Anterior cingulate cortex (tissue), 58 donors: ENCODE data around the gene MARS1.
"Not testable (repeated sequence)": the region's sequence is repeated elsewhere in the genome, so short reads cannot be mapped to it uniquely, and the experiment has no call there.

Source experiments
- DNase-seq, 58 donors: peaks; one replicate each; lab custom pipeline; 2025; lab: John Stamatoyannopoulos, UW

Gene MARS1

DNA sequence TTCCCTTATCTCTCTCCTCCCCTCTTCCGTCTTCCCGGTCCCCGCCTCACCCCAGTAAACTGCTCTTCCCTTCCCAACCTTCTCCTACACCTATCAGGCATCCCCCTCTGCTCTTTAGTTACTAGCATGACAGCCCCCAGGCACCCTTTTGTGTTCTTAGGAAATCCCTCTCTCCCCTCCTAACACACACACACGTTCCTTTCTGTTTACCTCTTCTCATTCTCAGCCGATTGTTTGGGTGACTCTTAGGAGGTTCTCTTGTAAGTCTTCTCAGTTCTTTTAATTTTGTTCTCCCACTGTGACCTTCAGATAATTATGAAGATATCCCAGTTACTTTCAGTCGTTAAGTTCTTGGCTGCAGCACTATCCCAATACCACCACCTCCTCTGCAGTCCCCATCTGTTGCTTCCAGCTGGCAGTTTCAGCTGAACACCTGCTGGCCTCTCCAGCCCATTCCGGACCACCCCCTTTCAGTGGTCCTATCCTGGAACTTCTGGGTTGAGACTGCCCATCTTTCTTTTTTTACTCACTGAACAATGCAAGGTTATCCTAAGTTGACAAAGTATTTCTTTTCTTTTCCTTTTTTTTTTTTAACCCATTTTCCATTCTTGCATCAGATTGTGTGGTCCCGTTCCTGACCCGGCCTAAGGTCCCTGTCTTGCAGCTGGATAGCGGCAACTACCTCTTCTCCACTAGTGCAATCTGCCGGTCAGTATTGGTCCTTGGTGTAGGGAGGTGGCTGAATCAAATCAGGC is 711 bp downstream of the MARS1 start:
- no peak for DNase-seq

DNA sequence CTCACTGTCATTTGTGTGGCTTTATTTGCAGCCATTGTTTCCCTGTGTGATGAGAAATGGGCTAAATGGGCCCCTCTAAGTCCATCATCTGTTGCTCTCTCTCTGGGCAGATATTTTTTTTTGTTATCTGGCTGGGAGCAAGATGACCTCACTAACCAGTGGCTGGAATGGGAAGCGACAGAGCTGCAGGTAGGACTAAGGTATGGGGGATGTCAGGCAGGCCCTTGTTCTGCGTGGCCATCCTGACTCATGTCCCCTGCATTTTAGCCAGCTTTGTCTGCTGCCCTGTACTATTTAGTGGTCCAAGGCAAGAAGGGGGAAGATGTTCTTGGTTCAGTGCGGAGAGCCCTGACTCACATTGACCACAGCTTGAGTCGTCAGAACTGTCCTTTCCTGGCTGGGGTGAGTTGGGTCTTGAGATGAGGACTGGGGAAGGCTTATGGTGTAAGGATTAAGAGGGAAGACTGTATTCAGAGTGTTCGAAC is 1.3 kb downstream of the MARS1 start:
- DNase-seq, result no peak

DNA sequence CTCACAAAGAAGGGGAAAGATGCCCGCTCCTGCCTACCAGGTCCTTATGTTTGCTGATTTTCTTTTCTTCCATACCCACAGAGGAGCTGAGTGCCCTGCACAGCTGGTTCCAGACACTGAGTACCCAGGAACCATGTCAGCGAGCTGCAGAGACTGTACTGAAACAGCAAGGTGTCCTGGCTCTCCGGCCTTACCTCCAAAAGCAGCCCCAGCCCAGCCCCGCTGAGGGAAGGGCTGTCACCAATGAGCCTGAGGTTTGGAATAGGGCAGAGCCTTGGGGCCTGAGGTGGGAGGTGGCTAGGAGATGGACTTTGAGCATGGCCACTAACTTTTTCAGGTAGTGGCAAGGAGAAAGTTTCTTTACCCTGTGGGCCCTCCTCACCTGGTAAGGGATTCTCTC is 2.3 kb downstream of the MARS1 start:
- no peak for DNase-seq

DNA sequence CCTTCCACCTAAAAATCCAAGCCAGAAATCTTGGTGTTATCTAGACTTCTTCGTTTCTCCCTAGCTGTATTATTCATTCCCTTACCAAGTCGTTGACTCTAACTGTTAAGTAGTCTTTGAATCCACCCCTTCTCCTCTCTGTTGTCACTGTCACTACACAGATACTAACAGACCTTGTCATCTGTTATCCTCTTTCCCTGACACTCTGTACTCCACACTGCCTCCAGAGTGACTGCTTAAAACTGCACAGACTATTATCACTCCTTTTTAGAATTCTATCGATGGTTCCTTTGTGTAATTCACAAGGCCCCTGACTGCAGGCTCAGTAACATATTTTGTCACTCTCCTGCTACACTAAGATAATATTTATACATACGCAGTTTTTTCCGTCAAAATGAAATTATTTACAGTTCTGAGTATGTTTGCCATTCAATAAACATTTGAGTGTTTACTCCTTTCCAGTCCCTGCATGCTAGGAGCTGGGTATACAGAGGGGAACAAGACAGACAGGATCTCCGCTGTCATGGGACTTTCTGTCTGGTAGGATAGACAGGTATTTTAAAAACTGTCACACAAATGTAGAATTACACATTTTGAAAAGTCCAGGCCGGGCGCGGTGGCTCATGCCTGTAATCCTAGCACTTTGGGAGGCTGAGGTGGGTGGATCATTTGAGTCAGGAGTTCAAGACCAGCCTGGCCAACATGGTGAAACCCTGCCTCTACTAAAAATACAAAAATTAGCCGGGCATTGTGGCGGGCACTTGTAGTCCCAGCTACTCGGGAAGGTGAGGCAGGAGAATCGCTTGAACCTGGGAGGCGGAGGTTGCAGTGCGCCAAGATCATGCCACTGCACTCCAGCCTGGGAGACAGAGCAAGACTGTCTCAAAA is 3.8 kb downstream of the MARS1 start:
- no peak for DNase-seq

DNA sequence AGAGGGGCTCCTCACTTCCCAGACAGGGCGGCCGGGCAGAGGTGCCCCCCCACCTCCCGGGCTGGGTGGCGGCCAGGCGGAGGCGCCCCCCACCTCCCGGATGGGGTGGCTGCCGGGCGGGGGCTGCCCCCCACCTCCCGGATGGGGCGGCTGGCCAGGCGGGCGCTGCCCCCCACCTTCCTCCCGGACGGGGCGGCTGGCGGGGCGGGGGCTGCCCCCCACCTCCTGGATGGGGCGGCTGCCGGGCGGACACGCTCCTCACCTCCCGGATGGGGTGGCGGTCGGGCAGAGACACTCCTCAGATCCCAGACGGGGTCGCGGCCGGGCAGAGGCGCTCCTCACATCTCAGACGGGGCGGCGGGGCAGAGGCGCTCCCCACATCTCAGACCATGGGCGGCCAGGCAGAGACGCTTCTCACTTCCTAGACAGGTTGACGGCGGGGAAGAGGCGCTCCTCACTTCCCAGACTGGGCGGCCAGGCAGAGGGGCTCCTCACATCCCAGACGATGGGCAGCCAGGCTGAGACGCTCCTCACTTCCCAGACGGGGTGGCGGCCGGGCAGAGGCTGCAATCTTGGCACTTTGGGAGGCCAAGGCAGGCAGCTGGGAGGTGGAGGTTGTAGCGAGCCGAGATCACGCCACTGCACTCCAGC is 7.3 kb downstream of the MARS1 start:
- DNase-seq, result not testable (repeated sequence)

DNA sequence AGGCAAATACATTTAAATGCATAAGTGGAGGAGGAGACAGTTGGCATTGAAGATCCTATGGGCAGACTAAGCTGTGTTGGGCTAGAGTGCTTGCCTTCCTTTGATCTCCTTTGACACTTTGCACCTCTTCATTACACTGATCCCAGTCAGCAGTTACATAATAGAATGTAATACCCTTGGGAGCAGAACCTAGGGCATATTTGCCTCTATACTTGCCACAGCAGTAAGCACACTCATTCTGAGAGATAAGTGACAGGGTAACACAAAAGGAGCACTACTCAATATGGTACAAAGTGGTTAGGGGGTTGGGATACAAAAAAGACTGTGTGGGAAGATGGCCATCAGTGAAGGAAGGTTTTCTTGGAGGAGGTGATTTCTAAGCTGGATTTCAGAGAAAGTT is 9.0 kb downstream of the MARS1 start:
- DNase-seq, result no peak

DNA sequence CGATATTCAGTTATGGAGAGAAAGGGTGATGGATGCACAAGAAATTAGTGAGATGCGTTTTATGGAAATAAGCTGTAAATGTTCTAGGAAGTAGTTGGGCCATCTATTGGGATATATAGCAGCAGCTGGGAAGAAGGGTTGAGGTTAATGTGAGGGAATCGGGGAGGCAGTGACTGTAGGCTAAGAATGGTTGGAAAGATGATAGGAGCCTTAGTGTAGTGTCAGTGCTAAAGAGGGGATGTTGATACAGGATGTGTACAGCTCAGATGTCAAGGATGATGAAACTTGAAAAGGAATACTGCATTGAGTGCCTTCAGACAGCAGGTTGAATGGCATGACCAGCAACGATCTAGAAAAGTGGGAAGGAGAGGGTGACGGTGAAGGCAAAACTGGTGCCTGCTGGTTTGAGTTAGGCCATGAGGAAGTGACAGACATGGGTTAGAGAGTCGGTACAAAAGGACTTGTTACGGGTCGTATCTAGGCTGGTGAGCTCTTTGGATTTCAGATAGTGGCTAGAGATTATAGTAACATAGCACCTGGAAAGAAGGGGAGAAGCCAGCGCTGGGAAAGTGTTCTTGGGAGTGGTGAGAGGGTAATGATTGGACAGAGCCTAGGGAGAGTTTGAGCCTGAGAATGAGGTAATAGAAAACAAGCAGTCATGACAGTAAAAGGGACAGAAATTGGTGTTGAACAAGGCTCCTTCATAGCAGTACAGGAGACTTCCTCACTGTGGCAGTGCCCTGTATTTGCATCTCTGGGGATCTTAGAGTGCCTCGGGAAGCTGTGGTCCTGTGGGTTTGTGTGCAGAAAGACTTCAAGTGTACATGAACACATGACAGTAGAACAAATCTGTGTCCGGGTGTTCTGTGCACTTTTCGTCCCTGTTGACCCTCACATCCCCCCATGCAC is 9.6 kb downstream of the MARS1 start:
- DNase-seq, result no peak

DNA sequence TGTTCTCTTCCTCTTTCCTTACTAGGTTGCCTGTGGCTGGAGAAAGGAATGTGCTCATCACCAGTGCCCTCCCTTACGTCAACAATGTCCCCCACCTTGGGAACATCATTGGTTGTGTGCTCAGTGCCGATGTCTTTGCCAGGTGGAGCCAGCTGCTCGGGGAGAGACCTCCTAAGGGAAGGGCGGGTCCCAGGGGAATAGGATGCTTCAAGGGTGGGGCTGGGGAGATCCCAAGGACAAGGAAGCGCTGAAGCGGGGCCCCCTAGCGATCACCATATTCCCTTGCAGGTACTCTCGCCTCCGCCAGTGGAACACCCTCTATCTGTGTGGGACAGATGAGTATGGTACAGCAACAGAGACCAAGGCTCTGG is 10.2 kb downstream of the MARS1 start:
- no peak for DNase-seq

DNA sequence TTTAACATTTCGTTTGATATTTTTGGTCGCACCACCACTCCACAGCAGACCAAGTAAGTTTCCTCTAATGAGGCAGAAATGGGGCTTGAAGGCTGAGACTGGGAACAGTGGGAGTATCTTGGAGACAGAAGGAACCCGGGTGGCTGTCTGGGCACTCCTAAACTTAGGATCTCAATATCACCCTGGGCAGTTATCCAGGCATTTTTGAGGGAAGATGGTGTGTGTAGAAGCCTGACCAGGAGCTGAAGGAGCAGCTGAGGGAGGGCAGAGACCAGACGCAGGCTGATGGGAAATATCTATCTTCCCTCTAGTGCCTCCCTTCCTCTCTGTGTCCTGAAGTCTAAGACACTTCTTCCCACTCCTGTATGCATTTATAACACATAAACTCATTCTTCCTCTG is 10.7 kb downstream of the MARS1 start:
- DNase-seq, result no peak

DNA sequence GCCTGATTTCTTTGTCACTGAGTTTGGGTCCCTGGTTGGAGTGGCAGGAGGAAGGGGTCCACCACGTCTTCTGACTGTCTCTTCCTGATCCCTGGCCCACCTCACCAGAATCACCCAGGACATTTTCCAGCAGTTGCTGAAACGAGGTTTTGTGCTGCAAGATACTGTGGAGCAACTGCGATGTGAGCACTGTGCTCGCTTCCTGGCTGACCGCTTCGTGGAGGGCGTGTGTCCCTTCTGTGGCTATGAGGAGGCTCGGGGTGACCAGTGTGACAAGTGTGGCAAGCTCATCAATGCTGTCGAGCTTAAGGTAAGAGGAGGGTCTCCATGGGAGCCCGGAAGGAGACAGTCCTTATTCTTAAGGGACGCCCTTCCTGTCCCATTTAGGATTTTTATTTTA is 12.3 kb downstream of the MARS1 start:
- no peak for DNase-seq

DNA sequence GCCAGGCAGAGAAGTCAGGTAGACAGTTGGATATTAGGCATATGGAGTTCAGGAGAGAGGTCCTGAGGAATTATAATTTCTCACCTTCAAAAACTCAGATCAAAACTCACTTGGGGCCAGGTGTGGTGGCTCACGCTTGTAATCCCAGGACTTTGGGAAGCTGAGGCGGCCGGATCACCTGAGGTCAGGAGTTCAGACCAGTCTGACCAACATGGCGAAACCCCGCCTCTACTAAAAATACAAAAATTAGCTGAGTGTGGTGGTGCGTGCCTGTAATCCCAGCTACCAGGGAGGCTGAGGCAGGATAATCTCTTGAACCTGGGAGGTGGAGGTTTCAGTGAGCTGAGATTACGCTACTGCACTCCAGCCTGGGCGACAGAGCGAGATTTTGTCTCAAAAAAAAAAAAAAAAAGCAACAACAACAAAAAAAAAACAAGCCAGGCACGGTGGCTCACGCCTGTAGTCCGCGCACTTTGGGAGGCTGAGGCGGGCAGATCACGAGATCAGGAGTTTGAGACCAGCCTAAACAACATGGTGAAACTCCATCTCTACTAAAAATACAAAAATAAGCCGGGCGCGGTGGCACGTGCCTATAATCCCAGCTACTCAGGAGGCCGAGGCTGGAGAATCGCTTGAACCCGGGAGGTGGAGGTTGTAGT is 14.6 kb downstream of the MARS1 start:
- DNase-seq, result not testable (repeated sequence)

DNA sequence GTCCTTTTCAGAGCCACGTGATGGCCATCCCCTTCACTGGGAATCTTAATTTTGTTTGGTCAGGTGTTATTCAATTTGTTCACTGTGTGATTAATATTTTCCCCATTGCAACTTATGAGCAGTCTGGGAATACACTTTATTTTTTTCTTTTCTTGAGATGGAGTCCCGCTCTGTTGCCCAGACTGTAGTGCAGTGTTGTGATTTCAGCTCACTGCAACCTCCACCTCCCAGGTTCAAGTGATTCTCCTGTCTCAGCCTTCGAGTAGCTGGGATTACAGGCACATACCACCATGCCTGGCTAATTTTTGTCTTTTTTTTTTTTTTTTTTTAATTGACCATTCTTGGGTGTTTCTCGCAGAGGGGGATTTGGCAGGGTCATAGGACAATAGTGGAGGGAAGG is 18.7 kb downstream of the MARS1 start:
- not testable (repeated sequence) for DNase-seq

DNA sequence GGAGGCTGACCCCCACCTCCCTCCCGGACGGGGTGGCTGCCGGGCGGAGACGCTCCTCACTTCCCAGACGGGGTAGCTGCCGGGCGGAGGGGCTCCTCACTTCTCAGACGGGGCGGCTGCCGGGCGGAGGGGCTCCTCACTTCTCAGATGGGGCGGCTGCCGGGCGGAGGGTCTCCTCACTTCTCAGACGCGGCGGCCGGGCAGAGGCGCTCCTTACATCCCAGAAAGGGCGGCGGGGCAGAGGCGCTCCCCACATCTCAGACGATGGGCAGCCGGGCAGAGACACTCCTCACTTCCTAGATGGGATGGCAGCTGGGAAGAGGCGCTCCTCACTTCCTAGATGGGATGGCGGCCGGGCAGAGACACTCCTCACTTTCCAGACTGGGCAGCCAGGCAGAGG is 19.9 kb downstream of the MARS1 start:
- not testable (repeated sequence) for DNase-seq

DNA sequence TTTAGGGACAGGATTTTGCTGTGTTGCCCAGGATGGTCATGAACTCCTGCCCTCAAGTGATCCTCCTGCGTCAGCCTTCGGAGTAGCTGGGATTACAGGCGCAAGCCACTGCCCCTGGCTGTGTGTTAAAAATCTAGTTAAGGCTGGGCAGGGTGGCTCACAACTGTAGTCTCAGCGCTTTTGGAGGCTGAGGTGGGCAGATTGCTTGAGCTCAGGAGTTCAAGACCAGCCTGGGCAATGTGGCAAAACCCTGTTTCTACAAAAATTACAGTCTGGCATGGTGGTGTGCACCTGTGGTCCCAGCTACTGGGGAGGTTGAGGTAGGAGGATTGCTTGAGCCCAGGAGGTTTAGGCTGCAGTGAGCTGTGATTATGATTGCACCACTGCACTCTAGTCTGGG is 23.3 kb downstream of the MARS1 start:
- DNase-seq, result no peak

DNA sequence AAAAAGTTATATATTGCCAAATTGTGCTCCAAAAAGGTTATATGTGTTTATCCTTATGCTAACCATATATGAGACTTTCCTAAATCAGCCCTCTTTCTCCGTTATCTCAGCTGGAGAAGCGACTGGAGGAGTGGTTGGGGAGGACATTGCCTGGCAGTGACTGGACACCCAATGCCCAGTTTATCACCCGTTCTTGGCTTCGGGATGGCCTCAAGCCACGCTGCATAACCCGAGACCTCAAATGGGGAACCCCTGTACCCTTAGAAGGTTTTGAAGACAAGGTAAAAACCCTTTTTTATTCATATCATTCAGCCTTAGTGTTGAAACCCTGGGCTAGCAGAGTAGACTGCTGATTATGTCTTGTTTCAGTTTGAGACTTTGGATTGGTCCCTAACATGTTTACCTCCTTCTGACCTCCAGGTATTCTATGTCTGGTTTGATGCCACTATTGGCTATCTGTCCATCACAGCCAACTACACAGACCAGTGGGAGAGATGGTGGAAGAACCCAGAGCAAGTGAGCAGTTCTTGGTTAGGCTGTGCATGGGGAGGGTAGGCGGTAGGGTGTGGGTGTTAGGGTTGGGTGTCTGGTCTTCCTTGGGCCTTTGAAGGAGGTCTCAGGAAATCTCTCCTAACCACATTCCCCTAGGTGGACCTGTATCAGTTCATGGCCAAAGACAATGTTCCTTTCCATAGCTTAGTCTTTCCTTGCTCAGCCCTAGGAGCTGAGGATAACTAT is 23.9 kb downstream of the MARS1 start:
- DNase-seq, result no peak

DNA sequence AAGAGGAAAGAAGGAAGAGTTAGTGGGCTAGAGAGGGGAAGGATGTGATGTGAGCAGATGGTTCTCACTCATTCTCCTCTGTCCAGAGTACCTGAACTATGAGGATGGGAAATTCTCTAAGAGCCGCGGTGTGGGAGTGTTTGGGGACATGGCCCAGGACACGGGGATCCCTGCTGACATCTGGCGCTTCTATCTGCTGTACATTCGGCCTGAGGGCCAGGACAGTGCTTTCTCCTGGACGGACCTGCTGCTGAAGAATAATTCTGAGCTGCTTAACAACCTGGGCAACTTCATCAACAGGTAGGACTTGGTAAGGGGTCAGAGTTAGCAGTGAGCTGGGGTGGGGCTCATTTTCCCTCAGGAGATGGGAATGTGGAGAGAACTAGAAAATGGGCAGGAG is 24.8 kb downstream of the MARS1 start:
- no peak for DNase-seq

DNA sequence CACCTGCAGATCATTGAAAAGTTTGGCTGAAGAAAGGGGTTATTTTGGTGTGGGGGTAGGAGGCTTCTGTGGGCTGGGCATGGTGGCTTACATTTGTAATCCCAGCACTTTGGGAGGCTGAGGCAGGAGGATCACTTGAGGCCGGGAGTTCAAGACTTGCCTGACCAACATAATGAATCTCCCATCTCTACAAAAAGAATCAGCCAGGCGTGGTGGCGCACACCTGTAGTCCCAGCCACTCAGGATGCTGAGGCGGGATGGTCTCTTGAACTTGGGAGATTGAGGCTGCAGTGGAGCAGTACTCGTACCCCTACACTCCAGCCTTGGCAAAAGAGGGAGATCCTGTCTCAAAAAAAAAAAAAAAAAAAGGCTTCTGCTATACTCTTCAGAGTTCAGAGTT is 25.4 kb downstream of the MARS1 start:
- DNase-seq, result no peak

DNA sequence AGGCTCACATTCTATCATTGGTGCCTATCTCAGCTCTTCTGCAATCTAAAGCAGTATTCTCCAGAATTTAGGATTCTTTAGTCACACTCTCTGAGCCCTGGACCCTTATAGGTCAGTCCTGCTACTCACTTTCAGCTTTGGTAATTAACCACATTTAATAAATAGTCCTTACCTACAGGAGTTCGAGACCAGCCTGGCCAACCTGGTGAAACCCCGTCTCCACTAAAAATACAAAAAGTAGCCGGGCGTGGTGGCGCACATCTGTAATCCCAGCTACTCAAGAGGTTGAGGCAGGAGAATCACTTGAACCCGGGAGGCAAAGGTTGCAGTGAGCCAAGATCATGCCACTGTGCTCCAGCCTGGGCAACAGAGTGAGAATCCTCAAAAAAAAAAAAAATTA is 25.8 kb downstream of the MARS1 start:
- DNase-seq, result not testable (repeated sequence)

DNA sequence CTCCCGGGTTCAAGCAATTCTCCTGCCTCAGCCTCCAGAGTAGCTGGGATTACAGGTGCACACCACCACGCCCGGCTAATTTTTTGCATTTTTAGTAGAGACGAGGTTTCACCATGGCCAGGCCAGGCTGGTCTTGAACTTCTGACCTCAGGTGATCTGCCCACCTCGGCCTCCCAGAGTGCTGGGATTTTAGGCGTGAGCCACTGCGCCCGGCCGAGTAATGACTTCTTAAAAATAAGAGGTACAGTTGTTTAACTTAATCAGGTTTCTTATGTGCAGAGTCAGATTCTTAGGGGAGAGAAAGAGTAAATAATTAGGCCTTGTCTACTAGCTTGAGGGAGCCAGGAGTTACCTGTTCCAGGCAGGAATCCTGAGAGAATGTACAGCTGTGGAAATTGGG is 26.4 kb downstream of the MARS1 start:
- not testable (repeated sequence) for DNase-seq
